GM21515 (cell line): ENCODE results near the gene DIS3L.
"Not testable (repeated sequence)": the region's sequence is repeated elsewhere in the genome, so short reads cannot be mapped to it uniquely, and the experiment has no call there.

Experiments
- ATAC-seq: cut with Tn5 transposase; IDR thresholded peaks from one replicate; pipeline ENCODE4 v1.9.1; 2021; ENCODE audit not compliant: unreplicated experiment

The DIS3L gene

DNA sequence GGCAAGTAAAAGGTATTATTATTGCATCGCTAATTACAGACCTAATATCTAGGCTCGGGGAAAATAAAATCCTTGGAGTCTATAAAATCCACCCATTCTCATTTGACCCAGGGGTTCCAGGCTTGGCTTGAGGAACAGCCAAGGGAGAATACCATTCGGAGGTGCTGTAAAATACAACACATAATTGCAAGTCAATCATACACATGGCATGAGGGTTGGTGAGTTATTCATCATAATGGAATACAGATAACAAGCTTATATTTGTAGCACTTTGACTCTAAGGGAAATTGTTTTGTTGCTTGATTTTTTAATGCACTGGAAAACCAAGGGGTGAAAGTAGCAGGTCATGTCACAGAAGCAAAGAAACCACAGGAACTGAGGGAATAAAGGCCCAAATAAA is 16.8 kb upstream of the DIS3L start:
- ATAC-seq = no peak

DNA sequence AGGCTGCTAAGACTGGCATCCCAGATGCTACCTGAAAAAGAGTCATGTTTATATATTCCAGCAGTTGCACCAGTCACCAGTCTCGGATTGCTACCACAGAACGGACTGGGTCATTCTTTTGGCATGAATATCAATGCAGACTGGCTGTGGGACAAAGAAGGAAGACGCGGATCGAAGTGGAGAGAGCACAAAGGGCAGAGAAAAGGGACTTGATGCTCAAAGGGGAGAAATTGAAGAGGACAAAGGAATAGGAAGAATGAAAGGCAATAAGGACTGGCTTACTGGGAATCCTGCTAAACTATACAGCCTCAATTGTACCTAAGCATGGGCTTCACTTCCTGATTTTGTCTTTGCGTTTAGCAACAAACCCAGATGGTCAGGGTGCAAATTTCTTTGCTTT is 15.3 kb upstream of the DIS3L start:
- ATAC-seq = no peak

DNA sequence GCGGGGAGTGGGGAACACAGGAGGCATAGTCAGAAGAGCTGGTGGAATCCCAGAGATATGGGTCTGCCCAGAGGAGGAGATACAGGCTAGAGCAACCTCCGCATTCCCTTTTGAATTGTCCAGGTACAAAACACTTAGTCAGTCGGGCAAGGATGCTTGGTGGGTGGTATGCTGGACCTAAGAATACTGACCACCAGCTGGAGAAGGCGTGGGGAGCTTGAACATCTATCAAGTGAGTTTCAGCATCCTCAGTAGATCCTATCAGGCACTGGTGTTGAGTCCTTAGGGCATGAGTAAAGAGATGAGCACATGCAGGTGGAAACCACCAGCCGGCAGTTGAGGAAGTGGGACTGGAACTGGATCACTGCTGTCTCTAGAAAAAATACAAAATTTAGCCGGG is 14.7 kb upstream of the DIS3L start:
- ATAC-seq = no peak

DNA sequence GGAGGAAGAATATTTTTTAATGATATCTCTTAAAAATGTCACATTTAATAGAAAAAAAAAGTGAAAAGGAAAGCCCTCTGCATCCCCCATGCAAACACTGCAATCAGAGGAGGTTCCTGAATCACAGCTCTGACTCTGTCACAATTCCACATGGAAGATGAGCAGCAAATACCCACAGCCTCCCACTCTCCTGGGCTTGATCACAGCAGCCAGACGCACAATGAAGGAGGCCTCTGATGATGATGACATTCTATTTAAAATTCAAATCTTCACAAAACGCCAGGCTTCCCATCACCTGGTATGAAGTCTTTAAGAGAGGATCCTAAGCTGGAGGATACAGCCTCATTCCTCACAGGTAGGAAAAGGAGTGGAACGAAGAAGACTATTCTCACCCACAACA is 9.1 kb upstream of the DIS3L start:
- ATAC-seq = no peak

DNA sequence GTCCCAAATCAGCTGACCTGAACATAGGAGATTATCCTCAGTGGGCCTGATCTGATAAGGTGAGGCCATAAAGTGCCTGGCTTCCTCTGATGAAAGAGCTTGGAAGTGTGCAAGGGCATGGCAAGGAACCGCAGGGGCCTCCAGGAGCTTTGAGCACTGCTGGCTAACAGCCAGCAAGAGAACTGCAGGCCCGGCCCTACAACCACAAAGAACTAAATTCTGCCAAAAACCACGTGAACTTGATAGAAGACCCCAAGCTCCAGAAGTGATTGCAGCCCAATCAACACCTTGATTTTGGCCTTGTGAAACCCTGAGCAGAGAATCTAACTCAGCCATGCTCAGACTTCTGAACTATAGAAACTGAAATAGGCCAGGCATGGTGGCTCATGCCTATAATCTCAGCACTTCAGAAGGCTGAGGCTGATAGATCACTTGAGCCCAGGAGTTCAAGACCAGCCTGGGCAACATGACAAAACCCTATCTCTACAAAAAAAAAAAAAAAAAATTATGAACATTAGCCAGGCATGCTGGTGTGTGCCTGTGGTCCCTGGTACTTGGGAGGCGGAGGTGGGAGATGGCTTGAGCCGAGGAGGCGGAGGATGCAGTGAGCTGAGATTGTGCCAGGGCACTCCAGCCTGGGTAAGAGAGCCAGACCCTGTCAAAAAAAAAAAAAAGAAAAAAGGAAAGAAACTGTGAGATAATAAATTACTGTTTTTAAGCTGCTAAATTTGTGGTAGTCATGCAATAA is 7.7 kb upstream of the DIS3L start:
- no peak for ATAC-seq

DNA sequence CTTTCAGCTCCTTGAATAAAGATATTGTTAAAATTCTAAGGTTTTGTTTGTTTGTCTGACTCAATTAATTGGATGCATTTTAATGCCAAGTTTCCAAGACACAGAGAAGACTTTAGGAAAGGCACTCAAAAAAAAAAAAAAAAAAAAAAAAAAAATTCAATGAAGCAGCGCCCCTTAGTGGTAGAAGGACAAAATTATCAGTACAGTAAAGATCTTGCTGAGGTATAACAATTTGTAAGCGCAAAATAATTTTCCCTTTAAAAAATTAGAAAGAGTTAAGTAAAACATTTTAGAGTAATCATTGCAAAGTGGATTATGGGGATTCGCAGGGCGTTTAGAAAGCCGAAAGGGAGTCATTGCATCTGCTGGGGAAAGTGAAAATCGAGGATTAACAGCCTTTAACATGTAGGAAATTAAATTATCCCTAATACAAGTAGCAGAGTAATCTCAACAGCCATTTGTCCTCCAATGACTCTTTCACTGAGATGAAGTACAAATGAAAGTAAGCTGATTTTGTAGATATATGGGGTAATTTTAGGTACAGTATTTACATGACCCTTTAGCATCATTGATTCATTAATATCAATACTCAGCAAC is 5.8 kb upstream of the DIS3L start:
- no peak for ATAC-seq

DNA sequence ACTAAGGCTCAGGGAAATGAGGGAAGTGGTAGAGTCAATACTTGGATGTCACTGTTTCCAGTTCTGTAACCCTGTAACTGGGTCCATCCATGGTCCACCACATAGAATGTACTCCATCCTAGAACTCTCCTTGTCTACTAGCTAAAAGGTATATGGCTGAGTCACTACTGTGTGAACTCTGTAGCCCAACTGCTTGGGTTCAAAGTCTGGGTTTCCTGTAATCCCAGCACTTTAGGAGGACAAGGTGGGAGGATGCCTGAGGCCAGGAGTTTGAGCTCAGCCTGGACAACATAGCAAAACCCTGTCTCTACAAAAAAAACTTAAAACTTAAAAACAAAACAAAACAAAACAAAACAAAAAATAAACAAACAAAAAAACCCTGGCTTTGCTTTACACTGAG is 5.3 kb upstream of the DIS3L start:
- no peak for ATAC-seq

DNA sequence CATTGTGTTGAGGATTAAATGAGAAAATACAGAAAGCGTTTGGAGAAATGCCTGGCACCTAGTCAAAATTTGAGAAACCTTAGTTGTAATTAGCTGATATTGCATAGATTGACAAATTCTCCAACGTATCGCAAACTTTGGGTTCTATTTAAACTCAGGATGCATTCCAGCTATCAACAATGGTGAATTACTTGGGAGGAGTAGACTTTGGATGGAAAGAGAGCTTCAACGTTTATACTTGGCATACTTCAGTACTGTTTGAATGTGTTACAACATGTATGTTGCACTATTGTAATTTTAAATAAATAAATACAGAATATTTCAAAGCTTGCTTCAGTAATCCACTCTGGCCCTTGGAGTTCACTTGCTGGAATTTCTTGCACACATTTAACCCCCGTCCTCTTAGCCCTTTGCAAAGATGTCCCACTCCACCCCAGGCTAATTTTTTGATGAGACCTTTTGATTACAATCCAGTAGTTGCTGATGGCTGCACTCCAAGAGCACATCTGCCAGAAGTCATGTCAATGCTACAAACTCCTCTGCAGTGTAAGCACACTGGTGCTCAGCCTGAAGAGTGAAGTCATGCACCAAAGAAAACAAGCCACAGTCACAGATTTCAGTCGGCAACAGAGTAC is 4.7 kb upstream of the DIS3L start:
- ATAC-seq = no peak

DNA sequence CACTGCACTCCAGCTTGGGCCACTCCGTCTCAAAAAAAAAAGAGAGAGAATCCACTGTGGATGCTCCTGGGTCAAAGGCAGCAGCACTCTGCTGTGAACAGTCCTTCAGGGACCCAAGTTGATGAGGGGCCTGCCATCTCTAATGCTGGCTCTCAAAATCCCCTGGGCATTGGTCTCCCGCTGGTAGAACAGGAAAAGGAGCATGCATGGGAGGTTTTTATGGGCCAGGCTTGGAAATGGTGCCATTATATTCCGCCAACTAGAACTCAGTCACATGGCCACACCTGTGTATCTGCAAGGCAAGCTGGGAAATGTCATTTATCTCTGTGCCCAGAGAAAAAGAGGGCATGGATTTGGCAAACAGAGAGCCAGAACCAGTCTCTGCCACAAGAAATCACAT is 3.4 kb upstream of the DIS3L start:
- ATAC-seq = no peak

DNA sequence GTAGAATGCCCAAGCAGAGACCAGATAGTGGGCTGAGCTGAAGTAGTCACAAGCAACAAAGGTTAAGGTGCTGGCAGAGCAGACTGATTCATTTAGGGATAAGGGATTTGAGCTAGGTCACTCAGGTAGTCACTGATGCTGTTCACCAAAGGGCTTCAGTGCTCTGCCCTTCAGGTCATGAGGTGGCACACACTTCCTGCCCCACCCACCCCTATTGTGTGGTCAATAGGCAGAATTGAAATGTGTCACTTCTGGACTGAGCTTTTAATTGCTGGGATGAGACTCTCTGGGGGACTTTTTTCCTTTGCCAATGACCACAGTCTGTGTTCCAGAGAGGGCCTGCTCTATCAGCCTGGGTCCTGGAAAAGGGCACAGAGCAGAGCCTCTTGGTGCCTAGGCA is 2.9 kb upstream of the DIS3L start:
- no peak for ATAC-seq

DNA sequence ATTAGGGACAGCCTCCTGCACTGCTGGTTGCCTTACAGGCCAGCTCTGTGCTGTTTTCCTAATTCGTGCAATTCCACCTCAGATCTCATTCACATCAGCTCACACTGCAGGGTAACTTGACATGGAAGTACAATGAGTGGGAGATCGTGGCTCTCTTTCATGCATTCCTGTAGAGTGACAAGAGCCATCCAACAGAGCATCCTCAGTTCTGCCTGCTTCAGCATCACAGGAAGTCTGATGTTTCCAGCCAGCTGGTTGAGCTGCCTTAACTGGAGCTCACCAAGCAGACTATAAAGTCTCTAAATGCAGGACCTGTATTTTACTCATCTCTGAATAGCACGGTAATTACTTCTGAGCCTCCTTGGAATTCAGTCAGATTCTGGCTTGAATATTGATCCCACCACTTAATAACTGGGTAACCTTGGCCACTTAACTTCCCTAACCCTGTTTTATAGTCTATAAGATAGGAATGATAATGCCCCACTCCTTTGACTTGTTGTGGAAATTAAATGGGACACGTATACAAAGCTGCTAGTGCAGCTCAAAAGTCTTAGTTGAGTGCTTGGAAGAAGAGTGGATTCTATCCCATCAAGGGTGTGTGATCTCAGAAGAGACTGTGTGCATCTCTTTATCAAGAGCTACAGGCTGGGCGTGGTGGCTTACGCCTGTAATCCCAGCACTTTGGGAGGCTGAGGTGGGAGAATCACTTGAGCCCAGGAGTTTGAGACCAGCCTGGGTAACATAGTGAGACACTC is 1.4 kb upstream of the DIS3L start:
- ATAC-seq = no peak

DNA sequence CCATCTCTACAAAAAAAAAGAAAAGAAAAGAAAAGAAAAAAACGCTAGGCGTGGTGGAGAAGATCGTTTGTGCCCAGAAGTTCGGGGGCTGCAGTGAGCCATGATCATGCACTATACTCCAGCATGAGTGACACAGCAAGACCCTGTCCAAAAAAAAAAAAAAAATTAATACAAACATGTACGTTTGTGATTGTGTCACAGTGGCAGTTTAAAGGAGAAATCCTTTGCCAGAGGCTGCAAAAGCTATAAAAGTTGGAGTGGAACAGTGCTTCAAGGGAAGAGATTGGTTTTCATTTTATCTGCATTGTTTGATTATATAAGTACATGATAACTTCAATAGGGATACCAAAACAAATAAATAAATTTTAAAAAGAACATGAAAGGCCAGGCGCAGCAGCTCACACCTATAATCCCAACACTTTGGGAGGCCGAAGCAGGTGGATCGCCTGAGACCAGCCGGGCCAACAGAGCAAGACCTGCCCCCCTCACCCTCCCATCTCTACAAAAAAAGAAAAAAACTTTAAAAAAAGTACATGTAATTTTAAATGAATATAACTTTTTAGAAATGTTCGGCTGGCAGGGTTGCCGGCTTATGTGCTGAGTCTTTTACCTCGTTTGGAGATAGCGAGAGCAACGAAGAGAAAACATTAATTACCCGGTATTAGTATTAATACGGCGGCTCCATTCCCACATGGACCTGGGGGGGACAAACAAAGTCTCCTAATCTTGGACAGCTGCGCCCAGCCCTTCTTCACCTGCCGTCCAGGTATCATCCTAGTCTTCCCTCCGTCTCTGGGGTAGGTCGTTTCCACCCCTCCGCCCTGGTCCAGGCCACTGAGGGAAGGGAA is 573 bp upstream of the DIS3L start:
- ATAC-seq = no peak

DNA sequence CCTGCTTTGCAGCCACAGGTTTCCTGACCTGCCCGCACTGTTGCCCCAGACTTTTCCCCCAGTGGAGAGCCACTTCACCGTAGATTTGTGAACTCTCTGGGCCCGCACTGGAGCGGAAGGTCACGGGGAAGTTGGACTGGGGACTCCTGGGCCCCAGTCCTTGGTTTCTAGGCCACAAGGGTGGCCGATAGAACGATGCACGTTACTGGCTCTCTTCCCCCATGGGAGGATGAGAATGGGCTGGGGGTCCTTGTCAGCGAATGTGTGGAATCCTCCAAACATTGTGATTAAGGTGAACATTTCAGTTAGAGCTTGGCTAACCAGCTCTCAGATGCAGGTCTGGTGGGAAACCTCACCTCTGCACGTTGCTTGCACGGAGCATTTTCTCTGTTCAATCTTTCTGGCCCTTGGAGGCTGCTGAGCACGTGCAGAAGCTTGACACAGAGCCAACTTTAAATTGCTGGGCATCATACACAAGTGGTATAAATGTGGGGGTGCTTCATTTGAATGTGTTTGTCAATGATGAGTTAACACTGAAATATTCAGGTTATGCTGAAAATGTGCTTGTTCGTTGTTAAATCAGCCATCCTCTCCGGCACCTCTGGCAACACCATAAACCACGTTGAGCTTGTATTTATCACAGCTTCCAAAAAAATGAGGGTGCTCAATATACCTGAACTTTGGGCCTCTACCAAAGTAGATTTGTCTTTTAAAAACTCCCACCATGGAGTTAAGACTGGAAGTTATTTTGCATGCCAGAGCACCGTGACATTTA is 976 bp downstream of the DIS3L start:
- ATAC-seq = peak; percentile 17

DNA sequence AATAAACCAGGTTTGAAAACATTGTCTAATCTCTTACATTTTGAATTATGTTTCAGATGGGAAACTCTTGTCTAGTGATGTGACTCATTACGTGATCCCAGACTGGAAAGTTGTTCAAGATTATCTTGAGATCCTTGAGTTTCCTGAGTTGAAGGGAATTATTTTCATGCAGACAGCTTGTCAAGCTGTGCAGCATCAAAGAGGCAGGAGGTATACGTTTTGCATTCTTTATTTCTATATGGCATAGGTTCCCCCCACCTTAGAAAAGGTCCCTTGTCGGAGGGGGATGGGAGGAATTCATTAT is 1.5 kb downstream of the DIS3L start:
- ATAC-seq = no peak

DNA sequence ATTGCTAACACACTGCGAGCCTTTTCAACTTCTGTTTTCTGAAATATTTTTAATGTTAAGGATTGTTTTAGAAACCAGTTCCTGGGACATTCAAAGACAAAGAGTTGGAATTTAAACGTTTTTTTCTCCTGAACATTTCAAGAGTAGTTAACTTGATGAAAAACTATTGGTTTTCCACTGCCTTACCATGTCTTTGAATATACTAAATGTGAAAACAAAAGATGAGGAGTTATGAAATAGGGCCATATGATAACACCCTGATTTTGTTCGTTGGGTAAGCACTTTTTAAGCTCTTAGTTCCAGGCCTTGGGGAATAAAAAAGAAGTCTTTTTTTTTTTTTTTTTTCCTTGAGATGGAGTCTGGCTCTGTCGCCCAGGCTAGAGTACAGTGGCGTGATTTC is 2.8 kb downstream of the DIS3L start:
- no peak for ATAC-seq

DNA sequence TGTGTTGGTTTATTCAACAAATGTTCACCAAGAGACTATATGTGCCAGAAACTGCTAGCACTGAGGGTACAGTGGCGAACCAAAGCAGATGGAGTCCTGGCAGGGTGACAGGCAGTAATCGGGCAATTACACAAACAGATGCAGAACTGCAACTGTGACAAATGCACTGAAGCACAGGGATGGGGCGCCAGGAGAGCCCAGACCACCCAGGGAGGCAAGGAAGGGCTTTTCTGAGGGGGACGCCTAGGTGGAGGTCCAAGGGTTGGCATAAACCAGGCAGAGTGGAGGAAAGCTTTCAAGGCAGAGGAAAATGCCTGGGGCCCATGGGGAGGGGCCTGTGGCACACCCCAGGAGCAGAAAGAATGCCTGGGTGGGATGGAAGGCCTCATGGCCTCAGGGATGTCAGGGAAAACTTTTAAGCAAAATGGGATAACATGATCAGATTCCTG is 5.5 kb downstream of the DIS3L start:
- ATAC-seq = no peak

DNA sequence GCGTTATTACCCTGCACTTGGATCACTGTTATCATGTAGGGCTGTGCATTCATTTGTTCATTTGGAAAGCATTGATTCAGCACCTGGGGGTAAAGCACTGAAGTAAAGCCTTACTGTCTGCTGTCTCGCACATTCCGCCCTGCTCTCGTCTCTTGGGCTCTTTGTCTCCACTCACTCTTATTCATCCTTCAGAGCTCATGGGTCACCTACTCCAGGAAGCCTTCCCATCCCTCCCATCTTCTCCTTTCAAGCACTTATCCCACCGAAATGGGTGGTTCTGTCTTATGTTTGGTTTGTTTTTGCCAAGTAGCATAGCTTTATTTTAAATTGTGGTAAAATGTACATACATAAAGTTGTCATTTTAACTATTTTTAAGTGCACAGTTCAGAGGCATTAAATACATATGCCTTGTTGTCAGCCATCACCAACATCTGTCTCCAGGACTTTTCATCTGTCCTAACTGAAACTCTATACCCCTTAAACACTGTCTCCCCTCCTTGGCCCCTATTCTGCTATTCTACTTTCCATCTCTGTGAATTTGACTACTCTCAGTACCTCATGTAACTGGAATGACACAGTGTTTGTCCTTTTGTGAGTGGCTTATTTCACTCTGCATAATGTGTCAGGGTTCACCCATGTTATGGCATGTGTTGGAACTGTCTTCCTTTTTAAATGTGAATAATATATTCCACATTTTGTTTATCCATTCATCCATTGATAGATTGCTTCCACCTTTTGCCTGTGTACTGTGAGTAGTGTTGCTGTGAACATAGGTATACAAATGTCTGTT is 9.3 kb downstream of the DIS3L start:
- ATAC-seq = no peak

DNA sequence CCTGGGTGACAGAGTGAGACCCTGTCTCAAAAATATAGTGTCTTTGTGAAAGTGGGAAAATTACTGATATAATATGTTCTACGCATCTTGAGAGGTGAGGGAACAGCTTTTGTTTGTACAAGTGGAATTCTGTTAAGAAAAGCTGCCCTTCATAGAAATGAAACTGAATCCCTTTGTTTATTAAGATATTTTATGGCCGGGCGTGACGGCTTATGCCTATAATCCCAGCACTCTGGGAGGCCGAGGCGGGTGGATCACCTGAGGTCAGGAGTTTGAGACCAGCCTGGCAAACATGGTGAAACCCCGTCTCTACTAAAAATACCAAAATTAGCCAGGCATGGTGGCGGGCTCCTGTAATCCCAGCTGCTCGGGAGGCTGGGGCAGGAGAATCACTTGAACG is 11.1 kb downstream of the DIS3L start:
- ATAC-seq = not testable (repeated sequence)

DNA sequence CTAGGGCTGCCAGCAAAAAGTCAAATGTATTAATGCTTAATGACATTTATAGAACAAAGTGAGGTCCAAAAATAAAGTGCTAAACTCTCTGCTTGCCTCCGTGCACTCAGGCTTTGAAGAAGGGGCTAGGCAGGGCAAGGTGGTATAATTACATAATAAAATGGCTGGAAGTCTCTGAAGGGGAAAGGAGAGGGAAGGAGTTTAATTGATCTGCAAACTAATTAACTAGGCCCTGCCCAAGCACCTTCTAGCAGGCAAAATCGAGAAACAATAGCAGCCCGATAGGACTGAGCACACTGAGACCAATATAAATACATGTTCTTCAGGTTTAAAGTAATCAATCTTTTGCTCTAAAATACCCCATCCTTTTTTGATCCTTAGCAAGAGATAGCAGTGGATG is 13.0 kb downstream of the DIS3L start:
- no peak for ATAC-seq

DNA sequence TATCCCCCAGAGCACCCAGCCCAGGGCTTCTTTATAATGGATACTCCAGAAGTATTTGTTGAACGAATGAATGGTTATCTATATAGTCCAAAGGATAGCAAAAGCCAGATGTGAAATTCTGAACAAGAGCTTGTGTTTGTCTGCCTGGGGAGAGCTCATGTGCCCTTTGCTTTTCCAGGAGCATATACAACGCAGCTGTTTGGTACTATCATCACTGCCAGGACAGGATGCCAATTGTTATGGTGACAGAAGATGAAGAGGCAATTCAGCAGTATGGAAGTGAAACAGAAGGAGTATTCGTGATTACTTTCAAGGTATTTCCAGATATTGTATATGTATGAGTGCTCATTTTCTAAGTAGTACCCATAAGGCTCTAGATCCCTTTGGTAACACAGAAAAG is 15.2 kb downstream of the DIS3L start:
- no peak for ATAC-seq
